GM21619 (cell line): Measurements from ENCODE around the gene LRRC58.
A peak's percentile ranks its signal among the peaks of the same experiment; 100 is the strongest.
"Not testable (repeated sequence)": the region's sequence is repeated elsewhere in the genome, so short reads cannot be mapped to it uniquely, and the experiment has no call there.

Experiments
- ATAC-seq: cut with Tn5 transposase; IDR thresholded peaks from one replicate; pipeline ENCODE4 v1.9.1; 2021; ENCODE audit not compliant: unreplicated experiment

Gene LRRC58

DNA sequence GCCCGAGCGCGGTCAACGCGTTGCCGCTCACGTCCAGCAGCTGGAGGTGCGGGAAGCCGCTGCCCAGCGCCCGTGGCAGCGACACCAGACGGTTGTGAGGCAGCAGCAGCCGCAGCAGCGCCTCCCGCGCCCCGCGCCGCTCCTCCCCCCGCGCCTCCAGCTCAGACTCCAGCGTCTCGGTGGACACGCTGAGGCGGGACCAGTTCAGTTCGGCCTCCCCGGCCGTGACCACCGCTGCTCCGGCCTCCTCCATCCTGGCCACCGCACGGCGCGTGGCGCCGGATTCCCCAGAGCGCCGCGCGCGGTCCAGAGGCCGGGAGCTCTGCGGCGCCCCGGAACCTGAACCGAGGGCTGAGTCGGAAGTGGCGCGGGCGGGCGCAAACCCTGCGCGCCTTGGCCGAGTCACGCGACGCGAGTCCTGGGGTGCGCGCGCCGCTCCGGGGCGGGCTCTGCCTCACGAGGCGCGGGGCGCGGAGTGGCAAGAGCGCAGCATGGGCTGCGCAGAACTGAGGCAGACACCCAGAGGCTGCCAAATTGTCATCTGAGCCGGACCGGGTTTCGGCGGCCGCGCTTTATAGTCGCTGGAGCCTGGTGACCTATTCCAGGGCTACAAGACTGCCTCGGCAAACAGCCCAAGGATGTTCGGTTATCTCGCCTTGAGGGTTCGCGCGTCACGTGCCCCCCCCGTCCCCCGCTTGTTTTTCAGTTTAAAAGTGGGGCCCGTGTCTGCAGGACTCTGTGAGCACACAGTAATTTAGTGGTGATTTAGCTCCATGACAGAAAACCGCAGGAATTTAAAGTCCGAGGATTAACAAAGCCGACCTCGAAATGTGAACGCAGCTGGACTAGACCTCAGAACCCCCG is at the start of gene LRRC58:
LRRC58 (minus strand) TSS at position 364 of the 864 bp plus-strand sequence; CDS start at position 253, 111 bp downstream.
- ATAC-seq, result peak; percentile 86

- ATAC-seq, result no peak
Observed at GRCh38 chr3:120396469-120396868, 47.3 kb upstream of the LRRC58 start.

GRCh38 chr3:120394347-120394746 is 45.2 kb upstream of the LRRC58 start:
- ATAC-seq, result no peak

GRCh38 chr3:120393761-120394160 is 44.6 kb upstream of the LRRC58 start:
- no peak for ATAC-seq

GRCh38 chr3:120393243-120393642 is 44.1 kb upstream of the LRRC58 start:
- no peak for ATAC-seq

GRCh38 chr3:120382941-120383447 is 33.8 kb upstream of the LRRC58 start:
- no peak for ATAC-seq

GRCh38 chr3:120381503-120381902 is 32.3 kb upstream of the LRRC58 start:
- no peak for ATAC-seq

DNA sequence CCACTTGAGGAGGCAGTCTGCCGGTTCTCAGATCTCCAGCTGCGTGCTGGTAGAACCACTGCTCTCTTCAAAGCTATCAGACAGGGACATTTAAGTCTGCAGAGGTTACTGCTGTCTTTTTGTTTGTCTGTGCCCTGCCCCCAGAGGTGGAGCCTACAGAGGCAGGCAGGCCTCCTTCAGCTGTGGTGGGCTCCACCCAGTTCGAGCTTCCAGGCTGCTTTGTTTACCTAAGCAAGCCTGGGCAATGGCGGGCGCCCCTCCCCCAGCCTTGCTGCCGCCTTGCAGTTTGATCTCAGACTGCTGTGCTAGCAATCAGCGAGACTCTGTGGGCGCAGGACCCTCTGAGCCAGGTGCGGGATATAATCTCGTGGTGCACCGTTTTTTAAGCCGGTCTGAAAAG is 28.8 kb upstream of the LRRC58 start:
- not testable (repeated sequence) for ATAC-seq

DNA sequence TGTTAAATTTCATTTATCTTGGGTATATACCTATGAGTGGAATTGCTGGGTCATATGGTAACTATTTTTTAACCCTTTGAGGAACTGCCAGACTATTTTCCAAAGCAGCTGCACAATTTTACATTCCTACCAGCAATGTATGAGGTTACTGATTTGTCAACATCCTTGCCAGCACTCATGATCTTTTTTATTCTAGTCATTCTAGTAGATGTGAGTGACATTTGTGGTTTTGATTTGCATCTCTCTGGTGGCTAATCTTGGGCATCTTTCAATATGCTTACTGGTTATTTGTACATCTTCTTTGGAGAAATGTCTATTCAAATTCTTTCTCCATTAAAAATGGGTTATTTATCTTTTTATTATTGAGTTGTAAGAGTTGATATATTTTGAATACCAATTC is 21.3 kb upstream of the LRRC58 start:
- ATAC-seq, result peak; percentile 55

GRCh38 chr3:120369037-120369467 is 19.9 kb upstream of the LRRC58 start:
- ATAC-seq, result peak; percentile 92

DNA sequence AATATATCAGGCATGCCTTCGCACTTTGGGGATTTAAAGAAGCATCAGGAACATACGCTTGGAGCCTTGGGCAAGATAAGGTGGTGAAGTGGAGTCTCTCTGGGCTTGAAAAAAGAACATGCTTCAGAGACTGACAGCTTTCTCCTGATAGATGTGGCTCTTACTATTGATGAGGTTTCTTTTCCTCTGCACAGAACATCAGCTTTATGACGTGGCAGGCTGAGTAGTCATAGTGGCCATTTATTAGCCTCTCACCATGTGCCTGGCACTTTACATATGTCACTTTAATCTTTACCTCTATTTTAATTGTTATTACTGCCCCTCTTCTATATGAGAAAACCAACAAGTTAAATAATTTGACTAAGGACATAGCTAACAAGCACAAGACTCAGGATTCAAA is 19.0 kb upstream of the LRRC58 start:
- no peak for ATAC-seq

- ATAC-seq, result no peak
Observed at GRCh38 chr3:120364821-120365220, 15.7 kb upstream of the LRRC58 start.

GRCh38 chr3:120364101-120364500 is 14.9 kb upstream of the LRRC58 start:
- ATAC-seq, result no peak

GRCh38 chr3:120357807-120358206 is 8.7 kb upstream of the LRRC58 start:
- ATAC-seq, result no peak

DNA sequence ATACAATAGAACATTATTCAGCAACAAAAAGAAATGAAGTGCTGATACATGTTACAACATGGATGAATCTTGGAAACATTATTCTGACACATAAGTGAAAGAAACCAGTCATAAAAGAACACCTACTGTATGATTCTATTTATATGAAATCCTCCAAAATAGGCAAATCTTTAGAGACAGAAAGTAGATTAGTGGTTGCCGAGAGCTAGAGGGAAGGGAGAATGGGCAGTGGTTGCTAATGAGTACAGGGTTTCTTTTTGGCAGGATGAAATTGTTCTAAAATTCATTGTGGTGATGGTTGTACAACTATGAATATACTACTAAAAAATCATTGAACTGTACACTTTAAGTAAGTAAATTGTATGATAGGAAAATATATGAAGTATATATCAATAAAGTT is 6.3 kb upstream of the LRRC58 start:
- ATAC-seq, result no peak

DNA sequence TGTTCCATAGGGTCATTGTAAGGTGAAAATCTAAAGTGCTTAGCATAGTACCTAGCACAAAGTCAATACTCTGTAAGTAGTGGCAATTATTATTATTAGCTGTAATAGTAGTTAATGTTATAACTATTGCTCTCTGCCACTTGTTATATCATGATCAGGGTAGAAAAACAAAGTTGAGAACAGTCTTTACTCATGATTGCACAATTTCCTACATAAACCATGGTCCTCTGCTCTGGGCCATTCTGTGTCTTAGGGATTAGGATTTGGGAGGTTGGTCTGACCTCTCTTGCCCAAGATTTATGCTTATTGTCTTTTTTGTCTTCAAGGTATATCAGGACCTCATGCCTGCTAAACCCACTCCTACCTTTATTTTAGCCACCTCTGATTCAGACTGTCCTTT is 4.3 kb upstream of the LRRC58 start:
- no peak for ATAC-seq

DNA sequence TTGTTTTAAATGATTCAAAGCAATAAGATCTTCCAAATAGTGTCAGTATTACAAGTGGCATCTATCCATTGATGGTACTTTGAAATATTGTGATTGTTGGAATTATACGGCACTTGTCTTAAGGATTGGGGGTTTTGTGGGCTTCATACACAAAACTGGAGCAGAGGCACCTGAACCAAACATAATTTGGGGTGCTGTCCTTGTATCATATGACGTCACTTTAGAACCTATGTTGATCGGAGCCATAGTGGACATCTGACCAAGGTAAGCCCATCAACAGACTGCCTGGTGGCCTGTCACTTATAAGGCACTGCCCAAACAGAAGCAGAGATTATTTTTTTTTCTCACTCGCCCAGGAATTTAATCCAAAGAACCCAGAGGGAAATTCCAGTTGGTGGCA is 2.9 kb upstream of the LRRC58 start:
- ATAC-seq, result no peak

- ATAC-seq, result no peak
Observed at GRCh38 chr3:120350401-120350941, 1.3 kb upstream of the LRRC58 start.

GRCh38 chr3:120349855-120350125 is 636 bp upstream of the LRRC58 start:
- ATAC-seq, result no peak

DNA sequence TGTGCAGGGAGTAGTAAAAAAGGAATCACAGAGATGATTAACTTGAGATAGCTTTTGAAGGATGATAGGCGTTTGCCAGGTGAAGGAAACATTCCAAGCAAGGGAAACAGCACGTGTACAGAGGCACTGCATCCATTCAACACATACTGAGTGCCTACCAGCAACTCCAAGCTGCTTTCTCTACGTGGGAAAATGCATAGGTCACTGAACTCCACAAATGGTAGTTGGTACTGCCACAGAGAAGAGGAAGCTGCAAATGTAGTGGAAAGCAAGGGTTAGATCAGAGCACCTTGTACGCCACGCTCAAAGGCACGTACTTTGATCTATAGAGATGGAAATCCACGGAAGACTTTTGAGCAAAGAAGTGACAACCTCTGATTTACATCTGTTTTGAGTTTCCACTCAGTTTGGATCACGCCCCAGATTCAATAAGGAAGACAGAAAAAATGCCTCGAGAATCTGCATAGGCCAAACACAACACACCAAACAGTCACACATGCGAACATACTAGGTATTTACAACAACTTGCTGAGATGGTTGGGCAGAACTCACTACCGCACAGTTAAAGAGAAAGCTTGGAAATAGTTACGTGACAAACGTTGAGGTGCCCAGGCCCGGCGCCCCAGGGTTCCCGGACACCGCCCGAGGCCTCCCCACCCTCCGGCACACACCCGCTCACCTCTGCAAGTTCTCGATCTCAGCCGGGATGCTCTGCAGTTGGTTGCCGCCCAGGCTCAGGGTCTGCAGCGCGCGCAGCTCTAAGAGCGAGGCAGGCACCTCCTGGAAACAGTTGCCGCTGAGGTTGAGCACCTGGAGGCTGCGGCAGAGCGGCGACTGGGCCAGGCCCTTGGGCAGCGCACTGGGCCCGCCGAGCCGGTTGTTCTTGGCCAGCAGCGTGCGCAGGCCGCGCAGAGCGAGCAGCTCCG is 826 bp downstream of the LRRC58 start:
- ATAC-seq, result peak; percentile 42

GRCh38 chr3:120344349-120344748 is 4.8 kb downstream of the LRRC58 start:
- ATAC-seq, result no peak
